GM18520 (cell line): ENCODE data around the gene GNB5.

Source experiments
- ATAC-seq: cut with Tn5 transposase; IDR thresholded peaks from one replicate; pipeline ENCODE4 v1.9.1; 2021; ENCODE audit not compliant: unreplicated experiment

GNB5 gene

GRCh38 chr15:52071570-52071969 lies 119.6 kb downstream of the GNB5 start:
- ATAC-seq, result no peak

- ATAC-seq, result no peak
Measured at GRCh38 chr15:52069559-52069958, 121.6 kb downstream of the GNB5 start.

DNA sequence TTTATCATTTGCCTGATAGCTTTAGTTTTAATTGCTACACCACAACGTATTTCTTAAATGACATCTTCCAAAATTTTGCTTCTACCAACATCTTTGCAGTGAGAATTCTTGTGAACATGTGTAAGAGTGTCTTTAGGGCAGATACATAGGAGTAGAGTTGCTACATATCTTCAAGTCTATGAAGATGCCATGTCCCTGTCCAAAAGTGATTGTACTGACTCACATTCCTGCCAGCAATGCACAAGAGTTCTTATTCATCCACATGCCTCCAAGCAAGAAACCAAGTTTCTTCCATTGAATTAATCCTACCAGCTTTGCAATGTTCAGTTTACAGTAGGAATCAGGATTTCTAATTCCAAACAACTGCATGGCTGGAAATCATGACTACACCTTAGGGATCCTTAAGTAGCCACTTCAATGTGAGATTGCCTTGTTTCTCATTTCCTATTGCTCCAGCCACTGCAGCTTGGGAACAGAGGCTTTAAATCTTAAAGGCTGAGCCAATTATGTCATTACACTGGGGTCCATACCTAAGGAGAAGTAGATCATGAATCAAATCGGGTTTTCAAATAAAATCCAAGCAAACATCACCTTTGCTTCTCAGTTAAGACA lies 123.1 kb downstream of the GNB5 start:
- ATAC-seq, result no peak

GRCh38 chr15:52067545-52067926 lies 123.7 kb downstream of the GNB5 start:
- ATAC-seq, result no peak

DNA sequence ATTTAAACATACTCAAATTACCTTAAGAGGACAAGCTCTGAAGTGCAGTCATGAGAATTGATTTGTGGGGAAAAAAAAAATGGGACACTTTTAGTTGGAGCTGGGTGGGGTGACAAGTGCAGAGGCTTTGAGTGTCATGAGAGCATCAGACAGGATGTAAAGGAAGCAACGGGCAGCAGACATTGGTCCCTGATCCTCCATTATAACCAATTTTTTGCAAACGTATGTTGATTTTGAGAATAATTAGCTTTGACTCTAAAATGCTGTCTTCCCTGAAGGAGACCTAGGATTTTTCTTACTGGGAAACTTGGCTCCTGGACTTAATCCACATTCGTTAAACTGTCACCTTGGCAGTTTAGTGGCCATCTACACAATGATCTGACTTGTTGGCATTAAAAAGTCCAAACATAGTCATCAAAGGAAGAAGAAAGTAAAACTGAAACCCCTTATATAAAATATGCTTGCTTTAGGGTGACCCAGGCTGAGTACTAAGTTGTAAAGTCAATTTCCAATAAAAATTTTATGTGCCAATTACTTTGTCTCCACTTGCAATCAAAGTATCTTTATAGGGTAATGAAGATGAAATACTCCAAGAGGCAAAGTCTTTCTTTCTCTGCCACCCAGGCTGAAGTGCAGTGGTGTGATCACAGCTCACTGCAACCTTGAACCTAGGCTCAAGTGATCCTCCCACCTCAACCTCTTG lies 124.2 kb downstream of the GNB5 start:
- ATAC-seq, result no peak
